HEK293T (cell line): ENCODE measurements around the gene CCDC40.
A peak's percentile ranks its signal among the peaks of the same experiment; 100 is the strongest.
"Not testable (repeated sequence)": the region's sequence is repeated elsewhere in the genome, so short reads cannot be mapped to it uniquely, and the experiment has no call there.

Experiments used
- CTCF ChIA-PET: fragments of 350-600 bp; formaldehyde crosslinking; extraction: SDS; loops from one replicate; lab custom pipeline; 2021; ENCODE audit warnings: antibody characterized with exemption, inconsistent platforms; lab: Yijun Ruan, JAX
- POLR2A ChIA-PET: fragments of 350-600 bp; formaldehyde crosslinking; extraction: SDS; loops from one replicate; lab custom pipeline; 2020; ENCODE audit warnings: antibody characterized with exemption, inconsistent platforms; lab: Yijun Ruan, JAX
- DNase-seq: peaks from one replicate; pipeline ENCODE4 v3.0.0; 2012; ENCODE audit warnings: mixed read lengths; ENCODE audit errors: extremely low spot score
- ARNT ChIP-seq: fragments of 450-650 bp; IDR thresholded peaks from 2 replicates; pipeline ENCODE4 v1.6.1; 2017; ENCODE audit warnings: mild to moderate bottlenecking
- BHLHE40 ChIP-seq: fragments of 450-650 bp; IDR thresholded peaks from 2 replicates; pipeline ENCODE4 v1.6.1; 2016; ENCODE audit warnings: mild to moderate bottlenecking, moderate library complexity, borderline replicate concordance
- CTBP1 ChIP-seq: fragments of 450-650 bp; IDR thresholded peaks from 2 replicates; pipeline ENCODE4 v1.6.1; 2016; ENCODE audit warnings: borderline replicate concordance
- ELF4 ChIP-seq: fragments of 450-650 bp; IDR thresholded peaks from 2 replicates; pipeline ENCODE4 v1.6.1; 2017; ENCODE audit warnings: antibody characterized with exemption
- FOXA1 ChIP-seq: fragments of 450-650 bp; IDR thresholded peaks from 2 replicates; pipeline ENCODE4 v1.6.1; 2016; ENCODE audit warnings: mild to moderate bottlenecking
- FOXK2 ChIP-seq: fragments of 450-650 bp; IDR thresholded peaks from 2 replicates; pipeline ENCODE4 v1.6.1; 2016; ENCODE audit warnings: mild to moderate bottlenecking
- FOXM1 ChIP-seq: fragments of 450-650 bp; IDR thresholded peaks from 2 replicates; pipeline ENCODE4 v1.6.1; 2017; ENCODE audit warnings: mild to moderate bottlenecking, borderline replicate concordance
- HDGF ChIP-seq: fragments of 450-650 bp; IDR thresholded peaks from 2 replicates; pipeline ENCODE4 v1.6.1; 2017; ENCODE audit warnings: antibody characterized with exemption, borderline replicate concordance
- L3MBTL2 ChIP-seq: fragments of 450-650 bp; conservative IDR thresholded peaks from 2 replicates; pipeline ENCODE4 v1.6.1; 2016; ENCODE audit warnings: mild to moderate bottlenecking
- LEF1 ChIP-seq: fragments of 450-650 bp; IDR thresholded peaks from 2 replicates; pipeline ENCODE4 v1.6.1; 2017; ENCODE audit warnings: mild to moderate bottlenecking, borderline replicate concordance
- NFRKB ChIP-seq: fragments of 450-650 bp; IDR thresholded peaks from 2 replicates; pipeline ENCODE4 v1.6.1; 2016; ENCODE audit warnings: mild to moderate bottlenecking, moderate library complexity
- SP1 ChIP-seq: fragments of 450-650 bp; IDR thresholded peaks from 2 replicates; pipeline ENCODE4 v1.6.1; 2017
- SUZ12 ChIP-seq: fragments of 450-650 bp; IDR thresholded peaks from 2 replicates; pipeline ENCODE4 v1.6.1; 2016; ENCODE audit warnings: mild to moderate bottlenecking
- TARDBP ChIP-seq: fragments of 450-650 bp; IDR thresholded peaks from 2 replicates; pipeline ENCODE4 v1.6.1; 2016
- ZNF384 ChIP-seq: fragments of 450-650 bp; IDR thresholded peaks from 2 replicates; pipeline ENCODE4 v1.6.1; 2016
- TF ChIP-seq, protein P1 (sequence below): fragments of 450-650 bp; IDR thresholded peaks from 2 replicates; pipeline ENCODE4 v1.6.1; 2016

The CCDC40 gene

DNA sequence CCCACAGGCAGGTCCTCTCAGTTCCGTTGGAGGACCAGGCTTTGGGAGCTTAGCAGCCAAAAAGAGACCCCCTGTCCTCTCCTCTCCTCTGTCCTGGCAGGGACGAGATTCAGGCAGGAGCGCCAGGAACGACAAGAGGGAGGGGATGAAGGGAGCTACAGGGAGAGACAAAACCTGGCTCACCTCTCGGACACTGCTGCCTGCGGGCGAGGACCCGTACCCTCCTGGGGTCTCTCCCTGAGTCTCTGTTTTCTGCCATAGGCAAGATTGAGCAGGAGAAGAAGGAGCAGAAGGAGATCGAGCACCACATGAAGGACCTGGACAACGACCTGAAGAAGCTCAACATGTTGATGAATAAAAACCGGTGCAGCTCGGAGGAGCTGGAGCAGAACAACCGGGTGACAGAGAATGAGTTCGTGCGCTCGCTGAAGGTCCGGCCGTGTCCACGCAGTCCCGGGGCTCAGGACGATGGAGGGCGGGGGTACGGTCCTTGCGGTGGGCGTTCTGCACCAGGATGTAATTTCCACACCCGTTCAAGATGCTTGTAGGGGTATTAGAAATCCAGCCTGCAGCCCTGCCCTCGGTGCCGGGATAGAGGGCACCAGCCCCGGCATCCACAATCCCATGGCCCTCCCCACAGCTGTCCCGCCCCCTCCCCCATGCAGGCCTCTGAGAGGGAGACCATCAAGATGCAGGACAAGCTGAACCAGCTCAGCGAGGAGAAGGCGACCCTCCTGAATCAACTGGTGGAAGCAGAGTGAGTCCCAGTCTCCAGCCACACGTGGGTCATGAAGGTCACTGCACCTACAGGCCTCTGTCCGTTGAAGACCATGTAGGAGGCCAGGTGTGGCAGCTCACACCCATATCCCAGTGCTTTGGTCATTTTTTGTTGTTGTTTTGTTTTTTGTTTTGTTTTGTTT is 51.2 kb downstream of the CCDC40 start:
- CTCF ChIA-PET, result interaction anchor here (0.5 to 1.2 kb wide), 3 partner anchors 14 to 168 kb away, joined by 3 to 6 read pairs (median 4); partner anchors contain the start of gene GAA
- no peak for DNase-seq
- no peak for TF ChIP-seq TARDBP
- TF ChIP-seq BHLHE40, result no peak
- TF ChIP-seq ZNF384, result no peak
- TF ChIP-seq HDGF, result no peak
- no peak for TF ChIP-seq FOXA1
- TF ChIP-seq CTBP1, result no peak
- TF ChIP-seq ARNT, result no peak
- TF ChIP-seq, protein P1, sequence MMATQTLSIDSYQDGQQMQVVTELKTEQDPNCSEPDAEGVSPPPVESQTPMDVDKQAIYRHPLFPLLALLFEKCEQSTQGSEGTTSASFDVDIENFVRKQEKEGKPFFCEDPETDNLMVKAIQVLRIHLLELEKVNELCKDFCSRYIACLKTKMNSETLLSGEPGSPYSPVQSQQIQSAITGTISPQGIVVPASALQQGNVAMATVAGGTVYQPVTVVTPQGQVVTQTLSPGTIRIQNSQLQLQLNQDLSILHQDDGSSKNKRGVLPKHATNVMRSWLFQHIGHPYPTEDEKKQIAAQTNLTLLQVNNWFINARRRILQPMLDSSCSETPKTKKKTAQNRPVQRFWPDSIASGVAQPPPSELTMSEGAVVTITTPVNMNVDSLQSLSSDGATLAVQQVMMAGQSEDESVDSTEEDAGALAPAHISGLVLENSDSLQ, result no peak
- POLR2A ChIA-PET, result interaction anchor here (1.3 kb wide), 1 partner anchor 14 kb away, joined by 6 read pairs; the partner anchor contains the start of gene GAA

DNA sequence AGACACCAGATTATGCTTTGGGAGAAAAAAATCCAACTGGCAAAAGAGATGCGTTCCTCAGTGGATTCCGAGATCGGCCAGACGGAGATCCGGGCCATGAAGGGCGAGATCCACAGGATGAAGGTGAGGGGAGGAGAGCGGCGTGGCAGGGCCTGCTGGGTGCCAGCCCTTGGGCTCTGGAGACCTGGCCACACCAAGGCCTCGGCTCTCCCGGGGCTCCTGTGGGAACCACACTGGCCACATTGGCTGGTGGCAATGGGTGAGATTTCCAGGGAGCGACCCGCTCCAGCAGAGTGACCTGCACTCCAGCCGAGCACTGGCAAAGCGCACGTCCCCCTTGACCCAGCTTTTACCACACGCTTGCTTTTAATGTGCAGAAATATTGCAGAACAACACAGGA is 53.3 kb downstream of the CCDC40 start:
- ChIA-PET CTCF (interaction anchor here (1.3 kb wide), 1 partner anchor 12 kb away, joined by 7 read pairs; the partner anchor contains the start of gene GAA), POLR2A (interaction anchor here (1.2 kb wide), 1 partner anchor 12 kb away, joined by 4 read pairs; the partner anchor contains the start of gene GAA)
- no peak for DNase-seq
- no peak for TF ChIP-seq FOXK2
- TF ChIP-seq ZNF384, result no peak
- TF ChIP-seq ARNT, result no peak
- TF ChIP-seq FOXM1, result no peak
- TF ChIP-seq BHLHE40, result no peak
- no peak for TF ChIP-seq L3MBTL2
- no peak for TF ChIP-seq FOXA1
- TF ChIP-seq NFRKB, result no peak
- TF ChIP-seq LEF1, result no peak
- TF ChIP-seq CTBP1, result no peak
- no peak for TF ChIP-seq SP1
- TF ChIP-seq, protein P1, result no peak
- no peak for TF ChIP-seq TARDBP
- no peak for TF ChIP-seq HDGF
- TF ChIP-seq ELF4, result no peak
- TF ChIP-seq SUZ12, result no peak

DNA sequence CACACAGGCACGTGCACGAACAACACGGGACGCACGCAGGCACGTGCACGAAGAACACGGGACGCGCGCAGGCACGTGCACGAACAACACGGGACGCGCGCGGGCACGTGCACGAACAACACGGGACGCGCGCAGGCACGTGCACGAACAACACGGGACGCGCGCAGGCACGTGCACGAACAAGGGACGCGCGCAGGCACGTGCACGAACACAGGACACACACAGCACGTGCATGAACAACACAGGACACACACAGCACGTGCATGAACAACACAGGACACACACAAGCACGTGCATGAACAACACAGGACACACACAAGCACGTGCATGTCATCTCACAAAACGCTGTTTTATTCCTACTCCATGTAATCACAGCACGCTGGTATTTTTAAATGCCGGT is 53.7 kb downstream of the CCDC40 start:
- CTCF ChIA-PET, result not testable (repeated sequence)

DNA sequence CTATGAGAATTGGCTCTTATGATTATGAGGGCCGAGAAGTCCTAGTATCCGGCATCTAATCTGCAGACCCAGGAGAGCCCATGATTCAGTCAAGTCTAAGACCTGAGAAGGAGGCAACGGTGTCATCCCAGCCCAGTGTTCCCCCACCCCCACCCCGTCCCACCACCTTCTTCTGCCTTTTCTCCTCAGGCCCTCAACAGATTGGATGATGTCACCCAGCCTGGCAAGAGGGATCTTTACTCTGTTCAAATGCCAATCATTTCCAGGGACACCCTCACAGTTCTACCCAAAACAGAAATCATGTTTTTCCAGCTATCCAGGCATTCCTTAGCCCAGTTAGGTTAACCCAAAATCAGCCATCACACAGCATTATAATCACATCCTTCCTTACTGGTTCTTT is 54.9 kb downstream of the CCDC40 start:
- CTCF ChIA-PET, result interaction anchor here (2.4 kb wide), 1 partner anchor 10 kb away, joined by 12 read pairs; the partner anchor contains the start of gene GAA
- no peak for DNase-seq
- no peak for TF ChIP-seq ARNT
- no peak for TF ChIP-seq FOXM1
- TF ChIP-seq, protein P1, result 0 out of 2 replicates have a peak, but pooled peaks have one; percentile 12
- no peak for TF ChIP-seq SUZ12
- POLR2A ChIA-PET, result interaction anchor here (1.1 to 2.3 kb wide), 2 partner anchors 10 to 13 kb away, joined by 3 to 15 read pairs; partner anchors contain the start of gene GAA

More for the DNA sequence above, 53.7 kb downstream of the CCDC40 start:
- POLR2A ChIA-PET, result interaction anchor here (1.2 kb wide), 1 partner anchor 11 kb away, joined by 4 read pairs; the partner anchor contains the start of gene GAA
- DNase-seq, result not testable (repeated sequence)

DNA sequence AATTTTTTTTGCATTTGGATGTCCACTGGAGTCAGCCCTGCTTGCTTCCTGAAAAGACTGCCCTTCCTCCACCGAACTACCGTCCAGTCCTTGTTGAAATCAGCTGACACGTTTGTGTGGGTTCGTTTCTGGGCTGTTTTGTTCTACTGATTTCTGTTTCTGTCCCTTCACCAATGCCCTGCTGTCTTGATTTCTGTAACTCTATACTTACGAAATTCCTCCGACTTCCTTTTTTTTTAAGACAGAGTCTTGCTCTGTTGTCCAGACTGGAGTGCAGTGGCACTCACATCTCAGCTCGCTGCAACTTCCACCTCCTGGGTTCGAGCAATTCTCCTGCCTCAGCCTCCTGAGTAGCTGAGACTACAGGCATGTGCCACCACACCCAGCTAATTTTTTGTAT is 56.5 kb downstream of the CCDC40 start:
- no peak for TF ChIP-seq SUZ12
- TF ChIP-seq ELF4, result no peak
- no peak for TF ChIP-seq FOXA1
- TF ChIP-seq NFRKB, result no peak
- no peak for TF ChIP-seq L3MBTL2
- no peak for TF ChIP-seq BHLHE40
- TF ChIP-seq LEF1, result no peak
- no peak for TF ChIP-seq TARDBP
- no peak for TF ChIP-seq FOXK2
- no peak for TF ChIP-seq ARNT
- TF ChIP-seq FOXM1, result no peak
- no peak for TF ChIP-seq HDGF
- TF ChIP-seq CTBP1, result no peak
- TF ChIP-seq, protein P1, result no peak
- no peak for TF ChIP-seq SP1
- TF ChIP-seq ZNF384, result no peak
- CTCF ChIA-PET, result interaction anchor here (0.9 to 2.4 kb wide), 3 partner anchors 9 to 85 kb away, joined by 3 to 12 read pairs (median 6); partner anchors contain the start of gene GAA
- POLR2A ChIA-PET, result interaction anchor here (2.3 kb wide), 1 partner anchor 9 kb away, joined by 15 read pairs; the partner anchor contains the start of gene GAA
- no peak for DNase-seq
